K562 (cell line): ENCODE results near the gene HYI. TPM values are rescaled to one million over a fixed set of nuclear protein-coding genes. Genes with fewer than 3 reads are reported as not detected.
A peak's percentile ranks its signal among the peaks of the same experiment; 100 is the strongest.

ENCODE experiments used
- CBFA2T3 ChIP-seq: fragments of 450-650 bp; IDR thresholded peaks from 2 replicates; pipeline ENCODE4 v1.6.1; 2017
- ETV5 ChIP-seq: sonication (generic); formaldehyde crosslinking; IDR thresholded peaks from 2 replicates; pipeline ENCODE4 v1.4.0; 2020; ENCODE audit warnings: low read depth, mild to moderate bottlenecking, missing genetic modification reagents
- FOSL1 ChIP-seq: fragments of 200-800 bp; sonication (Bioruptor generic); conservative IDR thresholded peaks from 2 replicates; pipeline ENCODE4 v1.6.1; 2016; ENCODE audit warnings: missing genetic modification characterization, missing compliant biosample characterization
- JUN ChIP-seq, 2 experiments: sonication (generic) in 1 of 2; formaldehyde crosslinking in 1 of 2; IDR thresholded peaks; 2 replicates each; pipeline versions ENCODE4 v1.6.1 to v1.8.0; 2012 to 2022; ENCODE audit warnings: borderline replicate concordance in 2 of 2, mild to moderate bottlenecking in 2 of 2, improper control_type of control experiment in 1 of 2, low read depth in 1 of 2, low read length in 1 of 2, missing genetic modification reagents in 1 of 2
- KLF1 ChIP-seq: fragments of 450-650 bp; IDR thresholded peaks from 2 replicates; pipeline ENCODE4 v1.6.1; 2016; ENCODE audit warnings: missing genetic modification characterization, missing compliant biosample characterization
- MBD2 ChIP-seq: sonication (generic); IDR thresholded peaks from 2 replicates; pipeline ENCODE4 v1.6.1; 2016; ENCODE audit warnings: low read depth, borderline replicate concordance
- NR2C1 ChIP-seq, 2 experiments: fragments of 450-650 bp; IDR thresholded peaks; 2 replicates each; pipeline ENCODE4 v1.6.1; 2017; ENCODE audit warnings: mild to moderate bottlenecking in 2 of 2, antibody characterized with exemption in 1 of 2, inconsistent platforms in 1 of 2, missing compliant biosample characterization in 1 of 2, missing genetic modification characterization in 1 of 2
- NR4A1 ChIP-seq, 2 experiments: fragments of 250-450 bp in 1 of 2; fragments of 450-650 bp in 1 of 2; sonication (Bioruptor Pico) in 1 of 2; IDR thresholded peaks; 2 replicates each; pipeline versions ENCODE4 v1.4.0 to v1.6.1; 2016 to 2020; ENCODE audit warnings: mild to moderate bottlenecking in 2 of 2, missing compliant biosample characterization in 1 of 2, missing genetic modification characterization in 1 of 2, moderate library complexity in 1 of 2
- PML ChIP-seq: IDR thresholded peaks from 2 replicates; pipeline ENCODE4 v1.6.1; 2012; ENCODE audit warnings: low read length, inconsistent platforms
- RUNX1 ChIP-seq: sonication (generic); IDR thresholded peaks from 2 replicates; pipeline ENCODE4 v1.6.1; 2016; ENCODE audit warnings: antibody characterized with exemption, low read depth
- SIRT6 ChIP-seq: IDR thresholded peaks from one replicate; pipeline ENCODE4 v1.6.1; 2012; ENCODE audit warnings: low read depth, mild to moderate bottlenecking, control low read depth, inconsistent platforms, low read length, moderate library complexity
- TCF3 ChIP-seq: sonication (generic); formaldehyde crosslinking; IDR thresholded peaks from 2 replicates; pipeline ENCODE4 v1.4.0; 2020; ENCODE audit warnings: mild to moderate bottlenecking, missing genetic modification reagents
- polyA plus RNA-seq, 8 experiments: library from polyadenylated mRNA; depleted of rRNA in 4 of 8; stranded (reverse) in 5 of 8; unstranded in 3 of 8; fragments of >200 nt; fragmentation: Nextera tagmentation in 2 of 8; fragmentation: Illumina TruSeq in 1 of 8; extraction: Ambion mirVana in 2 of 8; extraction: Trizol in 1 of 8; gene quantifications; 2 replicates each; pipeline versions ENCODE4 v1.2.1 to v1.2.3, GENCODE V29; 2011 to 2014; ENCODE audit warnings: inconsistent platforms in 1 of 8, missing spikeins in 1 of 8
- total RNA-seq, 7 experiments: library from RNA; depleted of rRNA in 6 of 7; stranded (reverse); fragments of >200 nt in 6 of 7; fragmentation: Illumina TruSeq in 2 of 7; extraction: Trizol in 2 of 7; gene quantifications; 2 replicates each; pipeline versions ENCODE4 v1.2.1 to v1.2.3, GENCODE V29; 2011 to 2021; ENCODE audit warnings: low replicate concordance in 1 of 7
- TF ChIP-seq, protein P1 (sequence below): sonication (generic); formaldehyde crosslinking; IDR thresholded peaks from 2 replicates; pipeline ENCODE4 v1.8.0; 2023; ENCODE audit warnings: missing genetic modification reagents, mild to moderate bottlenecking, borderline replicate concordance
- TF ChIP-seq, protein P2 (sequence below): fragments of 450-650 bp; IDR thresholded peaks from 2 replicates; pipeline ENCODE4 v1.6.1; 2017; ENCODE audit warnings: antibody characterized with exemption, mild to moderate bottlenecking
- TF ChIP-seq, protein P3 (sequence below), 2 experiments: fragments of 200-800 bp in 1 of 2; sonication (Bioruptor generic) in 1 of 2; sonication (generic) in 1 of 2; formaldehyde crosslinking in 1 of 2; IDR thresholded peaks in 1 of 2; conservative IDR thresholded peaks in 1 of 2; 2 replicates each; pipeline versions ENCODE4 v1.5.0 to v1.6.1; 2016 to 2020; ENCODE audit warnings: missing compliant biosample characterization in 1 of 2, missing genetic modification characterization in 1 of 2, missing genetic modification reagents in 1 of 2

HYI gene
- total and polyA plus RNA-seq, 9 of the 15 experiments (the other 6 are each of a cell fraction or from before 2014, with no cell fraction given) = 0.04 to 4.1 (median 1.4) TPM; not detected in 1

DNA sequence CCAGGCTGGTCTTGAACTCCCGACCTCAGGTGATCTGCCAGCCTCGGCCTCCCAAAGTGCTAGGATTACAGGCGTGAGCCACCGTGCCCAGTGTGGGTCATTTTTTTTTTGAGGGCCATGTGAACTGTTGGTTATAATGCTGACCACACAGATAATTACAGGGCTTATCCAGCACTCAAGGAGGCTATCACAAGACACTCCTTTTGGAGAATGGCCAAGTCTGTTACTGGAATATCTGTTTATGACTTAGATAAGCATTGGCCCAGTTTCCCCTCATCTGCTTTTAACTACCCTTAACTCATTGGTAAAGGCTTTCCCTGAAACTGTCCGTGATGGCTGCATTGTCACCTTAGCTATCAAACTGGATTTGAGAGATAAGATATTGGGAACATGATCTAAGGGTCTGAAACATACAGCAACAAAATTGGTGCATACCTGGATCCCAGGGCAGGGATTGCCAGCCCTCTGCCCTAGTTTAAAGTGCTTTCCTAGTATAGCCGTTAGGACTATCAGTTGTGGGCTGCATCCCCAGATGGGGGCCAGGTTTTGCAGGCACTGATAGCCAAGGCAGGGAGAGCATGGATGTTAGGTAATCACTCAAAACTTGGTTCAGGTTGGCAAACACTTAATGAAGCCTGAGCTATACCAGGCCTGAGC lies 48.4 kb downstream of the HYI start (continued):
- TF ChIP-seq, protein P1, sequence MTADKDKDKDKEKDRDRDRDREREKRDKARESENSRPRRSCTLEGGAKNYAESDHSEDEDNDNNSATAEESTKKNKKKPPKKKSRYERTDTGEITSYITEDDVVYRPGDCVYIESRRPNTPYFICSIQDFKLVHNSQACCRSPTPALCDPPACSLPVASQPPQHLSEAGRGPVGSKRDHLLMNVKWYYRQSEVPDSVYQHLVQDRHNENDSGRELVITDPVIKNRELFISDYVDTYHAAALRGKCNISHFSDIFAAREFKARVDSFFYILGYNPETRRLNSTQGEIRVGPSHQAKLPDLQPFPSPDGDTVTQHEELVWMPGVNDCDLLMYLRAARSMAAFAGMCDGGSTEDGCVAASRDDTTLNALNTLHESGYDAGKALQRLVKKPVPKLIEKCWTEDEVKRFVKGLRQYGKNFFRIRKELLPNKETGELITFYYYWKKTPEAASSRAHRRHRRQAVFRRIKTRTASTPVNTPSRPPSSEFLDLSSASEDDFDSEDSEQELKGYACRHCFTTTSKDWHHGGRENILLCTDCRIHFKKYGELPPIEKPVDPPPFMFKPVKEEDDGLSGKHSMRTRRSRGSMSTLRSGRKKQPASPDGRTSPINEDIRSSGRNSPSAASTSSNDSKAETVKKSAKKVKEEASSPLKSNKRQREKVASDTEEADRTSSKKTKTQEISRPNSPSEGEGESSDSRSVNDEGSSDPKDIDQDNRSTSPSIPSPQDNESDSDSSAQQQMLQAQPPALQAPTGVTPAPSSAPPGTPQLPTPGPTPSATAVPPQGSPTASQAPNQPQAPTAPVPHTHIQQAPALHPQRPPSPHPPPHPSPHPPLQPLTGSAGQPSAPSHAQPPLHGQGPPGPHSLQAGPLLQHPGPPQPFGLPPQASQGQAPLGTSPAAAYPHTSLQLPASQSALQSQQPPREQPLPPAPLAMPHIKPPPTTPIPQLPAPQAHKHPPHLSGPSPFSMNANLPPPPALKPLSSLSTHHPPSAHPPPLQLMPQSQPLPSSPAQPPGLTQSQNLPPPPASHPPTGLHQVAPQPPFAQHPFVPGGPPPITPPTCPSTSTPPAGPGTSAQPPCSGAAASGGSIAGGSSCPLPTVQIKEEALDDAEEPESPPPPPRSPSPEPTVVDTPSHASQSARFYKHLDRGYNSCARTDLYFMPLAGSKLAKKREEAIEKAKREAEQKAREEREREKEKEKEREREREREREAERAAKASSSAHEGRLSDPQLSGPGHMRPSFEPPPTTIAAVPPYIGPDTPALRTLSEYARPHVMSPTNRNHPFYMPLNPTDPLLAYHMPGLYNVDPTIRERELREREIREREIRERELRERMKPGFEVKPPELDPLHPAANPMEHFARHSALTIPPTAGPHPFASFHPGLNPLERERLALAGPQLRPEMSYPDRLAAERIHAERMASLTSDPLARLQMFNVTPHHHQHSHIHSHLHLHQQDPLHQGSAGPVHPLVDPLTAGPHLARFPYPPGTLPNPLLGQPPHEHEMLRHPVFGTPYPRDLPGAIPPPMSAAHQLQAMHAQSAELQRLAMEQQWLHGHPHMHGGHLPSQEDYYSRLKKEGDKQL (CRISPR knock-in tag) = no peak
- 0 out of 2 replicates have a peak, but pooled peaks have one; percentile 25 for TF ChIP-seq MBD2
- peak; percentile 87 for TF ChIP-seq TCF3 (CRISPR knock-in tag)
- TF ChIP-seq, protein P2, sequence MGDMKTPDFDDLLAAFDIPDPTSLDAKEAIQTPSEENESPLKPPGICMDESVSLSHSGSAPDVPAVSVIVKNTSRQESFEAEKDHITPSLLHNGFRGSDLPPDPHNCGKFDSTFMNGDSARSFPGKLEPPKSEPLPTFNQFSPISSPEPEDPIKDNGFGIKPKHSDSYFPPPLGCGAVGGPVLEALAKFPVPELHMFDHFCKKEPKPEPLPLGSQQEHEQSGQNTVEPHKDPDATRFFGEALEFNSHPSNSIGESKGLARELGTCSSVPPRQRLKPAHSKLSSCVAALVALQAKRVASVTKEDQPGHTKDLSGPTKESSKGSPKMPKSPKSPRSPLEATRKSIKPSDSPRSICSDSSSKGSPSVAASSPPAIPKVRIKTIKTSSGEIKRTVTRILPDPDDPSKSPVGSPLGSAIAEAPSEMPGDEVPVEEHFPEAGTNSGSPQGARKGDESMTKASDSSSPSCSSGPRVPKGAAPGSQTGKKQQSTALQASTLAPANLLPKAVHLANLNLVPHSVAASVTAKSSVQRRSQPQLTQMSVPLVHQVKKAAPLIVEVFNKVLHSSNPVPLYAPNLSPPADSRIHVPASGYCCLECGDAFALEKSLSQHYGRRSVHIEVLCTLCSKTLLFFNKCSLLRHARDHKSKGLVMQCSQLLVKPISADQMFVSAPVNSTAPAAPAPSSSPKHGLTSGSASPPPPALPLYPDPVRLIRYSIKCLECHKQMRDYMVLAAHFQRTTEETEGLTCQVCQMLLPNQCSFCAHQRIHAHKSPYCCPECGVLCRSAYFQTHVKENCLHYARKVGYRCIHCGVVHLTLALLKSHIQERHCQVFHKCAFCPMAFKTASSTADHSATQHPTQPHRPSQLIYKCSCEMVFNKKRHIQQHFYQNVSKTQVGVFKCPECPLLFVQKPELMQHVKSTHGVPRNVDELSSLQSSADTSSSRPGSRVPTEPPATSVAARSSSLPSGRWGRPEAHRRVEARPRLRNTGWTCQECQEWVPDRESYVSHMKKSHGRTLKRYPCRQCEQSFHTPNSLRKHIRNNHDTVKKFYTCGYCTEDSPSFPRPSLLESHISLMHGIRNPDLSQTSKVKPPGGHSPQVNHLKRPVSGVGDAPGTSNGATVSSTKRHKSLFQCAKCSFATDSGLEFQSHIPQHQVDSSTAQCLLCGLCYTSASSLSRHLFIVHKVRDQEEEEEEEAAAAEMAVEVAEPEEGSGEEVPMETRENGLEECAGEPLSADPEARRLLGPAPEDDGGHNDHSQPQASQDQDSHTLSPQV = no peak
- TF ChIP-seq NR2C1 (IDR thresholded peaks at IDR 0.05) = no peak
- TF ChIP-seq NR2C1 (tag; IDR thresholded peaks at IDR 0.05) = peak; percentile 57
- no peak for TF ChIP-seq SIRT6
- no peak for TF ChIP-seq NR4A1 (CRISPR knock-in tag; IDR thresholded peaks at IDR 0.05)
- 0 out of 2 replicates have a peak, but pooled peaks have one; percentile 65 for TF ChIP-seq NR4A1 (tag; IDR thresholded peaks at IDR 0.05)
- TF ChIP-seq FOSL1 (tag) = peak; percentile 65
- TF ChIP-seq PML = peak; percentile 67; the same call in 1 of the 2 replicates
- no peak for TF ChIP-seq KLF1 (tag)
- TF ChIP-seq, protein P3, sequence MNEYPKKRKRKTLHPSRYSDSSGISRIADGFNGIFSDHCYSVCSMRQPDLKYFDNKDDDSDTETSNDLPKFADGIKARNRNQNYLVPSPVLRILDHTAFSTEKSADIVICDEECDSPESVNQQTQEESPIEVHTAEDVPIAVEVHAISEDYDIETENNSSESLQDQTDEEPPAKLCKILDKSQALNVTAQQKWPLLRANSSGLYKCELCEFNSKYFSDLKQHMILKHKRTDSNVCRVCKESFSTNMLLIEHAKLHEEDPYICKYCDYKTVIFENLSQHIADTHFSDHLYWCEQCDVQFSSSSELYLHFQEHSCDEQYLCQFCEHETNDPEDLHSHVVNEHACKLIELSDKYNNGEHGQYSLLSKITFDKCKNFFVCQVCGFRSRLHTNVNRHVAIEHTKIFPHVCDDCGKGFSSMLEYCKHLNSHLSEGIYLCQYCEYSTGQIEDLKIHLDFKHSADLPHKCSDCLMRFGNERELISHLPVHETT (CRISPR knock-in tag; conservative IDR thresholded peaks at IDR 0.05 in 1 of 2, IDR thresholded peaks at IDR 0.05 in 1 of 2) = no peak
- TF ChIP-seq RUNX1 = no peak; the same call in 1 of the 2 replicates
- TF ChIP-seq JUN (IDR thresholded peaks at IDR 0.05; ENCODE audit: borderline replicate concordance, low read depth, low read length) = no peak; the same call in 1 of the 2 replicates
- TF ChIP-seq JUN (CRISPR knock-in tag; IDR thresholded peaks at IDR 0.05; ENCODE audit: borderline replicate concordance) = no peak
- peak; percentile 94 for TF ChIP-seq CBFA2T3
- TF ChIP-seq ETV5 = no peak
